GM12878 (cell line): ENCODE results near the gene SLC5A1. TPM values are rescaled to one million over a fixed set of nuclear protein-coding genes. Genes with fewer than 3 reads are reported as not detected.

Experiments
- ATAC-seq: fragments of 200-7000 bp; cut with Tn5 transposase; 3 replicates; pipeline ENCODE4 v1.9.1; 2020; ENCODE audit warnings: mild to moderate bottlenecking, moderate library complexity
- BruUV-seq: library from RNA; stranded (reverse); fragments of 400-500 nt; replicated peaks from 2 replicates; lab custom pipeline; 2021; lab: Mats Ljungman, UMichigan
- CTCF ChIA-PET: fragments of 300-600 bp; sonication (Branson Sonifier 250); formaldehyde crosslinking; extraction: SDS; loops from one replicate; lab custom pipeline; 2021; ENCODE audit warnings: inconsistent platforms; lab: Yijun Ruan, JAX
- POLR2A ChIA-PET: fragments of 350-600 bp; formaldehyde crosslinking; extraction: SDS; loops from one replicate; lab custom pipeline; 2021; ENCODE audit warnings: inconsistent platforms; lab: Charles Lee
- RAD21 ChIA-PET: fragments of 300-600 bp; sonication (Branson Sonifier 250); formaldehyde crosslinking; loops from one replicate; lab custom pipeline; 2023; ENCODE audit warnings: antibody characterized with exemption; ENCODE audit not compliant: unreplicated experiment; lab: Charles Lee
- SMC1A ChIA-PET: fragments of 300-600 bp; sonication (Branson Sonifier 250); formaldehyde crosslinking; loops from one replicate; lab custom pipeline; 2023; ENCODE audit not compliant: unreplicated experiment, uncharacterized antibody; lab: Charles Lee
- DNase-seq: peaks from one replicate; pipeline ENCODE4 v3.0.0-alpha.2; 2011; ENCODE audit warnings: low read depth, low spot score
- FAIRE-seq: peaks from 3 replicates; lab custom pipeline; 2011; peaks lifted over from hg19 to GRCh38; lab: Jason Lieb, UNC
- H2AFZ ChIP-seq: 2 replicates; pipeline ENCODE4 v1.6.0; 2011; ENCODE audit warnings: low read depth, low read length, control low read depth; ENCODE audit not compliant: control insufficient read depth
- H3K27ac ChIP-seq: 2 replicates; pipeline ENCODE4 v1.5.1; 2011; ENCODE audit warnings: control low read depth; ENCODE audit not compliant: control insufficient read depth, insufficient read depth
- H3K27me3 ChIP-seq, 2 experiments: replicated peaks in 1 of 2; 2 replicates each; pipeline versions ENCODE4 v1.6.0 to v1.6.1; 2011; ENCODE audit warnings: low read length in 1 of 2; ENCODE audit not compliant: control insufficient read depth in 2 of 2, insufficient read depth in 2 of 2
- H3K36me3 ChIP-seq, 2 experiments: 2 replicates each; pipeline ENCODE4 v1.5.1; 2011; ENCODE audit warnings: low read length in 1 of 2; ENCODE audit not compliant: control insufficient read depth in 2 of 2, insufficient read depth in 2 of 2
- H3K4me1 ChIP-seq: 2 replicates; pipeline ENCODE4 v1.6.1; 2011; ENCODE audit warnings: mild to moderate bottlenecking, low read length, moderate library complexity, mixed read lengths; ENCODE audit not compliant: control insufficient read depth, insufficient read depth
- H3K4me2 ChIP-seq: 2 replicates; pipeline ENCODE4 v1.6.0; 2011; ENCODE audit warnings: control low read depth; ENCODE audit not compliant: control insufficient read depth, insufficient read depth
- H3K4me3 ChIP-seq: fragments of 200-600 bp; sonication (generic); 2 replicates; pipeline ENCODE4 v1.5.1; 2016
- H3K79me2 ChIP-seq: 2 replicates; pipeline ENCODE4 v1.6.0; 2011; ENCODE audit warnings: low read length; ENCODE audit not compliant: control insufficient read depth, insufficient read depth
- H3K9ac ChIP-seq: 2 replicates; pipeline ENCODE4 v1.8.0; 2011; ENCODE audit warnings: low read length, control low read depth, mixed read lengths; ENCODE audit not compliant: control insufficient read depth, insufficient read depth
- H3K9me3 ChIP-seq: replicated peaks from 3 replicates; pipeline ENCODE4 v1.5.1; 2011; ENCODE audit warnings: mild to moderate bottlenecking, low read length; ENCODE audit not compliant: control insufficient read depth, insufficient read depth
- H4K20me1 ChIP-seq: 2 replicates; pipeline ENCODE4 v1.6.0; 2011; ENCODE audit not compliant: control insufficient read depth, insufficient read depth
- ASH2L ChIP-seq: fragments of 300-600, 200-600 bp; sonication (generic); IDR thresholded peaks from 2 replicates; pipeline ENCODE4 v1.6.1; 2017; ENCODE audit warnings: low read depth, mild to moderate bottlenecking, borderline replicate concordance
- BHLHE40 ChIP-seq, 2 experiments: fragments of 450-650 bp in 1 of 2; IDR thresholded peaks; 2 replicates each; pipeline ENCODE4 v1.6.1; 2011 to 2017; ENCODE audit warnings: low read depth in 2 of 2, borderline replicate concordance in 1 of 2, improper control_type of control experiment in 1 of 2, low read length in 1 of 2, mild to moderate bottlenecking in 1 of 2
- CREM ChIP-seq: IDR thresholded peaks from 2 replicates; pipeline ENCODE4 v1.6.1; 2014; ENCODE audit warnings: antibody characterized with exemption, low read depth
- ESRRA ChIP-seq: IDR thresholded peaks from 2 replicates; pipeline ENCODE4 v1.6.1; 2012; ENCODE audit warnings: mild to moderate bottlenecking, low read length, improper control_type of control experiment
- ETV6 ChIP-seq, 2 experiments: fragments of 450-650 bp in 1 of 2; IDR thresholded peaks in 1 of 2; conservative IDR thresholded peaks in 1 of 2; 2 replicates each; pipeline ENCODE4 v1.6.1; 2014; ENCODE audit warnings: antibody characterized with exemption in 1 of 2, borderline replicate concordance in 1 of 2, low read depth in 1 of 2, mild to moderate bottlenecking in 1 of 2, moderate library complexity in 1 of 2
- IRF3 ChIP-seq: fragments of 450-650 bp; IDR thresholded peaks from 2 replicates; pipeline ENCODE4 v1.6.1; 2014; ENCODE audit warnings: mild to moderate bottlenecking
- IRF4 ChIP-seq: IDR thresholded peaks from 2 replicates; pipeline ENCODE4 v1.6.1; 2011; ENCODE audit warnings: low read depth, low read length
- MXI1 ChIP-seq: fragments of 150-350 bp; IDR thresholded peaks from 2 replicates; pipeline ENCODE4 v1.6.1; 2011; ENCODE audit warnings: low read depth, mild to moderate bottlenecking, inconsistent platforms, low read length, improper control_type of control experiment
- REST ChIP-seq: IDR thresholded peaks from 2 replicates; pipeline ENCODE4 v1.6.1; 2012; ENCODE audit warnings: mild to moderate bottlenecking, low read depth, low read length
- RUNX3 ChIP-seq: IDR thresholded peaks from 2 replicates; pipeline ENCODE4 v1.6.1; 2012; ENCODE audit warnings: low read length, inconsistent platforms
- TARDBP ChIP-seq: IDR thresholded peaks from 2 replicates; pipeline ENCODE4 v1.6.1; 2016; ENCODE audit warnings: borderline replicate concordance
- WGBS: methylation state at CpG from one replicate; pipeline ENCODE4 v1.1.6; 2016; ENCODE audit warnings: low lambda C conversion rate; ENCODE audit not compliant: insufficient replicate concordance, insufficient coverage; ENCODE audit errors: missing lambda C conversion rate; 5-methylcytosine and 5-hydroxymethylcytosine counted together
- in situ Hi-C: fragments of 300-500 bp; cut with MboI; formaldehyde crosslinking; loops from 9 replicates; pipeline ENCODE4 v1.14.3; 2018; ENCODE audit warnings: mixed read lengths
- intact Hi-C: fragments of 100-400 bp; cut with micrococcal nuclease; formaldehyde crosslinking; loops from one replicate; pipeline ENCODE4 v1.14.2; 2022; ENCODE audit not compliant: unreplicated experiment
- polyA plus RNA-seq, 11 experiments: library from polyadenylated mRNA; depleted of rRNA in 4 of 11; unstranded in 6 of 11; stranded (reverse) in 5 of 11; fragments of >200 nt; fragmentation: Nextera tagmentation in 4 of 11; fragmentation: Illumina TruSeq in 1 of 11; extraction: Ambion mirVana in 4 of 11; extraction: Trizol in 1 of 11; gene quantifications; 1 replicate in 1 of 11; 2 replicates in 10 of 11; pipeline versions ENCODE4 v1.2.1 to v1.2.3, GENCODE V29; 2011 to 2016; ENCODE audit warnings: inconsistent platforms in 2 of 11, missing spikeins in 2 of 11, low read depth in 1 of 11
- total RNA-seq, 4 experiments: library from RNA; depleted of rRNA in 3 of 4; stranded (reverse); fragments of >200 nt in 3 of 4; fragmentation: Illumina TruSeq in 1 of 4; extraction: Trizol in 1 of 4; gene quantifications; 2 replicates each; pipeline versions ENCODE4 v1.2.1 to v1.2.3, GENCODE V29; 2013 to 2021

Gene SLC5A1
- total and polyA plus RNA-seq, 10 of the 15 experiments (the other 5 are each of a cell fraction or from before 2014, with no cell fraction given) = 0.01 TPM; not detected in 9

GRCh38 chr22:32052244-32052643 lies 9.2 kb downstream of the SLC5A1 start:
- CTCF ChIA-PET = interaction anchor here (0.6 to 1.9 kb wide), 2 partner anchors 76 to 81 kb away, joined by 4 to 6 read pairs; no protein-coding TSS in a partner anchor
- no peak overlapping the region for H3K4me2 ChIP-seq
- no peak overlapping the region for H2AFZ ChIP-seq
- H3K27ac ChIP-seq = no peak overlapping the region
- TF ChIP-seq BHLHE40 (IDR thresholded peaks at IDR 0.05; ENCODE audit: borderline replicate concordance in 1 of 2, low read depth in 2 of 2, low read length in 1 of 2) (no peak), TARDBP (no peak), IRF3 (no peak)
- ATAC-seq (no peak), DNase-seq (no peak), FAIRE-seq (no peak)
- H3K27me3 ChIP-seq = no peaks in the 10 kb centered on the region; a peak in 1 of 4 replicates
- no peak overlapping the region for H3K4me3 ChIP-seq
- H3K9ac ChIP-seq = no peak overlapping the region
- RAD21 ChIA-PET = no interaction called here
- BruUV-seq = no TSS peak
- peaks cover 6% of the 10 kb centered on the region; the same call in 1 of the 2 replicates for H3K4me1 ChIP-seq
- intact Hi-C loops (no loop called here), in situ Hi-C loops (no loop called here)
- H3K9me3 ChIP-seq = no peaks in the 10 kb centered on the region
- SMC1A ChIA-PET = no interaction called here
- POLR2A ChIA-PET = no interaction called here
- no peaks in the 10 kb centered on the region for H3K36me3 ChIP-seq
- WGBS = 18% methylated on average over 2 of the region's 2 CpGs
- no peaks in the 10 kb centered on the region for H4K20me1 ChIP-seq
- H3K79me2 ChIP-seq = no peaks in the 10 kb centered on the region

GRCh38 chr22:32052936-32053791 lies 10.1 kb downstream of the SLC5A1 start:
- WGBS = 42% methylated on average over 5 of the region's 5 CpGs
- TF ChIP-seq REST (no peak), CREM (no peak), IRF4 (no peak), TARDBP (no peak), RUNX3 (no peak), ASH2L (no peak), MXI1 (no peak), ETV6 (conservative IDR thresholded peaks at IDR 0.05 in 1 of 2, IDR thresholded peaks at IDR 0.05 in 1 of 2; ENCODE audit: borderline replicate concordance in 1 of 2, low read depth in 1 of 2) (no peak), ESRRA (no peak)

More at GRCh38 chr22:32052936-32053791, 10.1 kb downstream of the SLC5A1 start:
- BruUV-seq = no TSS peak
- Histone ChIP-seq H3K79me2 (no peaks in the 10 kb centered on the region), H3K4me3 (no peak overlapping the region), H3K9me3 (no peaks in the 10 kb centered on the region), H2AFZ (no peak overlapping the region), H3K36me3 (no peaks in the 10 kb centered on the region), H3K27me3 (no peaks in the 10 kb centered on the region; a peak in 1 of 4 replicates), H3K27ac (no peak overlapping the region), H4K20me1 (no peaks in the 10 kb centered on the region), H3K9ac (no peak overlapping the region), H3K4me2 (no peak overlapping the region), H3K4me1 (peaks cover 6% of the 10 kb centered on the region; the same call in 1 of the 2 replicates)
- SMC1A ChIA-PET = no interaction called here
- POLR2A ChIA-PET = no interaction called here
- no peak for DNase-seq
- intact Hi-C loops = no loop called here
- no peak for FAIRE-seq
- no peak for ATAC-seq
- CTCF ChIA-PET = no interaction called here
- in situ Hi-C loops = no loop called here
- RAD21 ChIA-PET = no interaction called here
